ENCODE data around the gene SLF2. TPM values are rescaled to one million over a fixed set of nuclear protein-coding genes. Genes with fewer than 3 reads are reported as not detected.

Gene SLF2
- total RNA-seq, 1 donor from 2014 or later: 20.3 TPM

DNA sequence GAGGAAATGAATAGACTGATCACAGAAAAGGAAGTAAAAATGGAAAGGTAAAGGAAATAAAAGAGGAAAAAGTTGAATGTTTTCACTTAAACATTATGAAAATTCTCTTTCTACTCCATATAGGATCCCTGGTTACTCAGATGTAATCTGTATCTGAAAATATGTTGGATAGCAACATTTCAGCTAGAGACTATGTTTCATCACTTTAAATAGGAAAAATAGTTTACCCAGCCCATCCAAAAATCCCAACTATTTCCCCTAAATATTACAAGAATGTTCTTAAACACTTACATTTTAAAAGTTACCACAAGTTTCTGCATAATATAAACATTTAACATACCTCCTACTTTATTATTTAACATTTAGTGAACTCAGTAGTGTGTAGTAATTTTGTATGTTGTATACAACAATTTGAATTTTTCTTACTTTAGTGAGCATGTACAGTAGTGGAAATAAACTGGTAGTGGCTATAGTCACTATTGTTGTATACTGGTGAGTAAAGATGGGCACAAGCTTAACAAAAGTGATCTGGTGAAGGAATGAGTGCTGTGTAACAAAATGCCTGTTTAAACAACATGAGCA, 27.1 kb downstream of the SLF2 start:
- H3K4me1 ChIP-seq (ENCODE audit: insufficient read depth, low read length): no peaks in the 10 kb centered on the region
- peaks cover 3% of the 10 kb centered on the region for H4K20me1 ChIP-seq (ENCODE audit: insufficient read depth, low read length)
- no peak overlapping the region for H2AFZ ChIP-seq (ENCODE audit: low read depth, low read length)
- no peak overlapping the region for H3K27ac ChIP-seq (ENCODE audit: low read depth, low read length)
- no peaks in the 10 kb centered on the region for H3K9me3 ChIP-seq (ENCODE audit: insufficient read depth, low read depth, low read length)
- no peaks in the 10 kb centered on the region for H3K79me2 ChIP-seq (ENCODE audit: insufficient read depth, low read length)
- H3K9me3 Mint-ChIP-seq (ENCODE audit: unreplicated experiment): no peaks in the 10 kb centered on the region
- H3K9ac ChIP-seq (ENCODE audit: low read length): no peak overlapping the region
- peaks cover 17% of the 10 kb centered on the region for H3K36me3 Mint-ChIP-seq (ENCODE audit: low read depth, unreplicated experiment)
- TF ChIP-seq, protein P1, sequence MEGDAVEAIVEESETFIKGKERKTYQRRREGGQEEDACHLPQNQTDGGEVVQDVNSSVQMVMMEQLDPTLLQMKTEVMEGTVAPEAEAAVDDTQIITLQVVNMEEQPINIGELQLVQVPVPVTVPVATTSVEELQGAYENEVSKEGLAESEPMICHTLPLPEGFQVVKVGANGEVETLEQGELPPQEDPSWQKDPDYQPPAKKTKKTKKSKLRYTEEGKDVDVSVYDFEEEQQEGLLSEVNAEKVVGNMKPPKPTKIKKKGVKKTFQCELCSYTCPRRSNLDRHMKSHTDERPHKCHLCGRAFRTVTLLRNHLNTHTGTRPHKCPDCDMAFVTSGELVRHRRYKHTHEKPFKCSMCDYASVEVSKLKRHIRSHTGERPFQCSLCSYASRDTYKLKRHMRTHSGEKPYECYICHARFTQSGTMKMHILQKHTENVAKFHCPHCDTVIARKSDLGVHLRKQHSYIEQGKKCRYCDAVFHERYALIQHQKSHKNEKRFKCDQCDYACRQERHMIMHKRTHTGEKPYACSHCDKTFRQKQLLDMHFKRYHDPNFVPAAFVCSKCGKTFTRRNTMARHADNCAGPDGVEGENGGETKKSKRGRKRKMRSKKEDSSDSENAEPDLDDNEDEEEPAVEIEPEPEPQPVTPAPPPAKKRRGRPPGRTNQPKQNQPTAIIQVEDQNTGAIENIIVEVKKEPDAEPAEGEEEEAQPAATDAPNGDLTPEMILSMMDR (IDR thresholded peaks at IDR 0.05; ENCODE audit: insufficient read depth, low read depth, low read length): no peak
- no peak for TF ChIP-seq EZH2 (IDR thresholded peaks at IDR 0.05; ENCODE audit: insufficient read depth, low read length)
- DNase-seq (ENCODE audit: low read depth) (no peak), FAIRE-seq (no peak)
- H3K4me3 ChIP-seq (ENCODE audit: insufficient read depth, low read depth, low read length): no peak overlapping the region
- H3K4me3 Mint-ChIP-seq (ENCODE audit: unreplicated experiment): no peak overlapping the region
- H3K4me2 ChIP-seq (ENCODE audit: low read length): no peak overlapping the region
- H3K4me1 Mint-ChIP-seq (ENCODE audit: low read depth, unreplicated experiment): no peaks in the 10 kb centered on the region
- no peak overlapping the region for H3K27ac Mint-ChIP-seq (ENCODE audit: unreplicated experiment)
- peaks cover 50% of the 10 kb centered on the region for H3K36me3 ChIP-seq (ENCODE audit: insufficient read depth, low read length)
- H3K27me3 Mint-ChIP-seq (ENCODE audit: low read depth, unreplicated experiment): no peaks in the 10 kb centered on the region
- H3K27me3 ChIP-seq (ENCODE audit: insufficient read depth, low read length): no peaks in the 10 kb centered on the region

- FAIRE-seq (no peak), DNase-seq (ENCODE audit: low read depth) (no peak)
- Histone ChIP-seq H3K27me3 (ENCODE audit: insufficient read depth, low read length) (no peaks in the 10 kb centered on the region), H3K4me3 (ENCODE audit: insufficient read depth, low read depth, low read length) (no peak overlapping the region), H3K79me2 (ENCODE audit: insufficient read depth, low read length) (no peaks in the 10 kb centered on the region), H2AFZ (ENCODE audit: low read depth, low read length) (no peak overlapping the region), H3K9ac (ENCODE audit: low read length) (no peak overlapping the region), H3K4me2 (ENCODE audit: low read length) (no peak overlapping the region), H3K4me1 (ENCODE audit: insufficient read depth, low read length) (no peaks in the 10 kb centered on the region), H3K9me3 (ENCODE audit: insufficient read depth, low read depth, low read length) (no peaks in the 10 kb centered on the region), H3K36me3 (ENCODE audit: insufficient read depth, low read length) (peaks cover 62% of the 10 kb centered on the region), H4K20me1 (ENCODE audit: insufficient read depth, low read length) (peaks cover 6% of the 10 kb centered on the region), H3K27ac (ENCODE audit: low read depth, low read length) (no peak overlapping the region)
- H3K27ac Mint-ChIP-seq (ENCODE audit: unreplicated experiment): no peak overlapping the region
- TF ChIP-seq, protein P1 (IDR thresholded peaks at IDR 0.05; ENCODE audit: insufficient read depth, low read depth, low read length): no peak
- no peak for TF ChIP-seq EZH2 (IDR thresholded peaks at IDR 0.05; ENCODE audit: insufficient read depth, low read length)
- H3K4me1 Mint-ChIP-seq (ENCODE audit: low read depth, unreplicated experiment): no peaks in the 10 kb centered on the region
- H3K9me3 Mint-ChIP-seq (ENCODE audit: unreplicated experiment): no peaks in the 10 kb centered on the region
- no peak overlapping the region for H3K4me3 Mint-ChIP-seq (ENCODE audit: unreplicated experiment)
- H3K27me3 Mint-ChIP-seq (ENCODE audit: low read depth, unreplicated experiment): no peaks in the 10 kb centered on the region
- peaks cover 17% of the 10 kb centered on the region for H3K36me3 Mint-ChIP-seq (ENCODE audit: low read depth, unreplicated experiment)
Measured at GRCh38 chr10:100942229-100942628, 29.5 kb downstream of the SLF2 start.

DNA sequence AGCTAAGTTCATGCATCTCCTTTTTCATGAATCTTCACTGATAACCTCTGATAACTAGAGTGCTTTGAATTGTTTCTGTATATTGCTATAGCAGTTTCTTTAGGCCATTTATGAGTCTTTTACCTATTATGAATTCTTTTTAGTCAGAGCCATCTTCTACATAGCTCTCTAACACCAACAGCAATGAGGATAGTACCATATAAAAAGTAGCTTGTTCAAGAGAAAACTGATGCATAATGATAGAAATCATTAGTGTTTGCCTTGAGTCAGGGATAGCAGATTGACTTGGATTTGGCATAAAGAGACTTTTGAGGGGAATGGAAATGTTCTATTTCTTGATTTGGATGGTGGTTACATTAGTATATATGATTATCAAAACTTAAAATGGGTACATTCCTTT, 30.7 kb downstream of the SLF2 start:
- H3K4me3 Mint-ChIP-seq (ENCODE audit: unreplicated experiment): no peak overlapping the region
- no peaks in the 10 kb centered on the region for H3K4me1 Mint-ChIP-seq (ENCODE audit: low read depth, unreplicated experiment)
- Histone ChIP-seq H4K20me1 (ENCODE audit: insufficient read depth, low read length) (peaks cover 6% of the 10 kb centered on the region), H3K9ac (ENCODE audit: low read length) (no peak overlapping the region), H3K9me3 (ENCODE audit: insufficient read depth, low read depth, low read length) (no peaks in the 10 kb centered on the region), H3K4me2 (ENCODE audit: low read length) (no peak overlapping the region), H3K4me1 (ENCODE audit: insufficient read depth, low read length) (no peaks in the 10 kb centered on the region), H3K79me2 (ENCODE audit: insufficient read depth, low read length) (no peaks in the 10 kb centered on the region), H2AFZ (ENCODE audit: low read depth, low read length) (no peak overlapping the region), H3K27me3 (ENCODE audit: insufficient read depth, low read length) (no peaks in the 10 kb centered on the region), H3K36me3 (ENCODE audit: insufficient read depth, low read length) (peaks cover 62% of the 10 kb centered on the region), H3K27ac (ENCODE audit: low read depth, low read length) (no peak overlapping the region), H3K4me3 (ENCODE audit: insufficient read depth, low read depth, low read length) (no peak overlapping the region)
- no peaks in the 10 kb centered on the region for H3K27me3 Mint-ChIP-seq (ENCODE audit: low read depth, unreplicated experiment)
- no peak overlapping the region for H3K27ac Mint-ChIP-seq (ENCODE audit: unreplicated experiment)
- no peak for FAIRE-seq
- no peak for DNase-seq (ENCODE audit: low read depth)
- TF ChIP-seq, protein P1 (IDR thresholded peaks at IDR 0.05; ENCODE audit: insufficient read depth, low read depth, low read length): no peak
- TF ChIP-seq EZH2 (IDR thresholded peaks at IDR 0.05; ENCODE audit: insufficient read depth, low read length): no peak
- peaks cover 14% of the 10 kb centered on the region for H3K36me3 Mint-ChIP-seq (ENCODE audit: low read depth, unreplicated experiment)
- no peaks in the 10 kb centered on the region for H3K9me3 Mint-ChIP-seq (ENCODE audit: unreplicated experiment)
